ENCODE data around the gene IFNL1.

IFNL1 gene

DNA sequence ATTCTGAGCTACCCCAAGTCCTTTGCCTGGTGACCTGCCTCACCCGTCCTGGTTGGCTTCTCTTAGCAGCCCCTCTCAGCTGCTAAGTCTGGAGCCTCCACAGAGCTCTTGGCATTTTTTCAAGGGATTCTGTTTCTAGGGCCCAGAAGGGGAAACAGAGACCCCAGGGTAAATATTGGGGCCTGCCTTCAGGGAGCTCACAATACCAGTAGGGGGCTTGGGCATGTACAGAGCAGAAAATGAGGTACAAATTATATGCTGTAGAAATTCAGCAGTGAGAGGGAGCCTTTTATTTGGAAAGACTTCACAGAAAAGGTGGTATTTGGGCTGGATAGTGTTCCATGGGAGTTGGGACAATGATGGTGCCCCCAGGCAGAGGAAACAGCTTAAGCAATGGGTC is 49.7 kb downstream of the IFNL1 start:
- Mint-ChIP-seq H3K36me3 (peaks cover 2% of the 10 kb centered on the region), H3K9me3 (ENCODE audit: low read depth) (no peaks in the 10 kb centered on the region), H3K4me1 (ENCODE audit: low read depth) (peaks cover 65% of the 10 kb centered on the region), H3K27ac (no peak overlapping the region), H3K4me3 (peak overlapping the region; percentile 0), H3K27me3 (no peaks in the 10 kb centered on the region)

DNA sequence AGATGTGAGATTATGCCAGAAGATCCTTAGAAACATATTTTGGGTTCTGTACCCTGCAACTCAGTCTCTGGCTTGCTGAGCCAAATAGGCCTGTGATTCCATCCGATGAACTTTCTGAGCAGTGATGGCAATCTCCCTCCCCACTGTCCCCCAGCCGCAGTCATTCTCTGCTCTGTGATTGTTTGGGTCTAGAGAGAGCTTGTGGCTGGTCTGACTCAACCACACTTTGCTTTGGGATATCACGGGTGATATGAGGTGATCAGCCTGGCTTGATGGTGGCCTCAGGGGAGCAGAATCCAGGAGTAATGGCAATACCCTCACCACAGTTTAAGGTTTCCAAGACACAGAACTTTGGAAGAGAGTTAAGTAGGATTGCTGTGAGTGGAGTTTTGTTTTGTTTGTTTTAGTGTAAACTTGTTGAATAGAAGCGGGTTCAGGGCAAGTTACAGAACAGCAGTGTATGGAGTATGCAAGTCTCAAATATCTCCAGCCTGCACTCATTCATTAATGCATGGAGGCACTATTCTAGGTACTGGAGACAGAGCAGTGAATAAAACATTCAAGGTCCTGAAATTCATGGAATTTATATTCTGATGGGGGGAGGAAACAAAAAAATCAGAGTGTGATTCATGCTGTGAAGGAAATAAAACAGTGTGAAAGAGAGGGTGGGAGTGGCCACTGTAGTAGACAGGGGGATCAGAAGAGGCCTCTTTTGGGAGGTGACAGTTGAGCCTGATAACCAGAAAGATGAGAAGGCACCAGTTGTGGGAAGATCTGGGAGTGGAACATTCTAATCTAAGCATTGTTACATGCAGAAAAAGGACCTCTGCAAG is 51.3 kb downstream of the IFNL1 start:
- H3K36me3 Mint-ChIP-seq: peaks cover 7% of the 10 kb centered on the region
- H3K27ac Mint-ChIP-seq: peak overlapping the region; percentile 37
- peaks cover 70% of the 10 kb centered on the region for H3K4me1 Mint-ChIP-seq (ENCODE audit: low read depth)
- H3K27me3 Mint-ChIP-seq: no peaks in the 10 kb centered on the region
- no peaks in the 10 kb centered on the region for H3K9me3 Mint-ChIP-seq (ENCODE audit: low read depth)
- H3K4me3 Mint-ChIP-seq: no peak overlapping the region
